Keratinocyte (primary cell): ENCODE data around the gene TMC1. TPM values are rescaled to one million over a fixed set of nuclear protein-coding genes. Genes with fewer than 3 reads are reported as not detected.

ENCODE experiments used
- DNase-seq: peaks from one replicate; pipeline ENCODE4 v3.0.0-alpha.2; 2011; ENCODE audit warnings: low read depth, missing footprints, low spot score
- FAIRE-seq: peaks from 2 replicates; lab custom pipeline; 2011; peaks lifted over from hg19 to GRCh38; lab: Jason Lieb, UNC
- H2AFZ ChIP-seq: 2 replicates; pipeline ENCODE4 v1.6.0; 2012; ENCODE audit warnings: low read length, control low read depth, inconsistent platforms; ENCODE audit not compliant: control insufficient read depth
- H3K27ac ChIP-seq: 2 replicates; pipeline ENCODE4 v1.5.1; 2011; ENCODE audit warnings: low read length; ENCODE audit not compliant: control insufficient read depth, insufficient read depth
- H3K27me3 ChIP-seq: 3 replicates; pipeline ENCODE4 v1.6.0; 2011; ENCODE audit warnings: low read length; ENCODE audit not compliant: control insufficient read depth, insufficient read depth; ENCODE audit errors: extremely low read depth
- H3K36me3 ChIP-seq, 2 experiments: 2 replicates in 1 of 2; 3 replicates in 1 of 2; pipeline ENCODE4 v1.5.1; 2011; ENCODE audit warnings: low read length in 2 of 2, mild to moderate bottlenecking in 1 of 2; ENCODE audit not compliant: control insufficient read depth in 2 of 2, insufficient read depth in 2 of 2; ENCODE audit errors: extremely low read depth in 1 of 2
- H3K4me1 ChIP-seq: 3 replicates; pipeline ENCODE4 v1.5.1; 2011; ENCODE audit warnings: low read length; ENCODE audit not compliant: control insufficient read depth, insufficient read depth; ENCODE audit errors: extremely low read depth
- H3K4me2 ChIP-seq: 3 replicates; pipeline ENCODE4 v1.6.0; 2011; ENCODE audit warnings: low read depth, low read length; ENCODE audit not compliant: control insufficient read depth, insufficient read depth; ENCODE audit errors: extremely low read depth
- H3K4me3 ChIP-seq, 3 experiments: fragments of 200-600 bp in 1 of 3; sonication (generic) in 1 of 3; 2 replicates in 2 of 3; 3 replicates in 1 of 3; pipeline ENCODE4 v1.5.1; 2011 to 2016; ENCODE audit warnings: low read length in 3 of 3, mild to moderate bottlenecking in 3 of 3, control low read depth in 2 of 3, inconsistent platforms in 1 of 3, low read depth in 1 of 3, mixed read lengths in 1 of 3, mixed run types in 1 of 3, moderate library complexity in 1 of 3; ENCODE audit not compliant: control insufficient read depth in 2 of 3, insufficient read depth in 2 of 3; ENCODE audit errors: extremely low read depth in 1 of 3
- H3K79me2 ChIP-seq: 2 replicates; pipeline ENCODE4 v1.6.0; 2012; ENCODE audit warnings: low read length; ENCODE audit not compliant: control insufficient read depth, insufficient read depth
- H3K9ac ChIP-seq: 3 replicates; pipeline ENCODE4 v1.6.0; 2011; ENCODE audit warnings: low read length; ENCODE audit not compliant: control insufficient read depth, insufficient read depth; ENCODE audit errors: extremely low read depth
- H3K9me1 ChIP-seq: 3 replicates; pipeline ENCODE4 v1.6.0; 2011; ENCODE audit warnings: low read length; ENCODE audit not compliant: control insufficient read depth, insufficient read depth; ENCODE audit errors: extremely low read depth
- H3K9me3 ChIP-seq: 2 replicates; pipeline ENCODE4 v1.5.1; 2012; ENCODE audit warnings: low read depth, low read length; ENCODE audit not compliant: control insufficient read depth
- H4K20me1 ChIP-seq: 3 replicates; pipeline ENCODE4 v1.6.0; 2011; ENCODE audit warnings: low read length; ENCODE audit not compliant: control insufficient read depth, insufficient read depth; ENCODE audit errors: extremely low read depth
- CTCF ChIP-seq, 3 experiments: IDR thresholded peaks in 1 of 3; conservative IDR thresholded peaks in 1 of 3; optimal IDR thresholded peaks in 1 of 3; 2 replicates in 2 of 3; 3 replicates in 1 of 3; pipeline versions ENCODE3 to v1.5.1; 2011; ENCODE audit warnings: low read length in 3 of 3, mild to moderate bottlenecking in 3 of 3, moderate library complexity in 2 of 3, control low read depth in 1 of 3, inconsistent platforms in 1 of 3; ENCODE audit not compliant: insufficient read depth in 2 of 3; ENCODE audit errors: extremely low read depth in 1 of 3
- EZH2 ChIP-seq: IDR thresholded peaks from one replicate; pipeline ENCODE4 v1.6.1; 2012; ENCODE audit warnings: inconsistent platforms, mild to moderate bottlenecking, low read length, moderate library complexity
- dilution Hi-C: fragments of 300-500 bp; cut with MboI; formaldehyde crosslinking; loops from one replicate; pipeline ENCODE4 v1.7.0; 2020; ENCODE audit warnings: low sequenced_read_pairs; ENCODE audit not compliant: extremely low pct_ligation_motif_present
- polyA plus RNA-seq, 5 experiments: library from polyadenylated mRNA; depleted of rRNA in 3 of 5; stranded (reverse) in 3 of 5; stranded (forward) in 1 of 5; unstranded in 1 of 5; fragments of >200 nt; gene quantifications; 1 replicate in 1 of 5; 2 replicates in 3 of 5; 3 replicates in 1 of 5; pipeline versions ENCODE4 v1.2.1 to v1.2.3, GENCODE V29; 2011 to 2012; ENCODE audit warnings: missing spikeins in 2 of 5, low read depth in 1 of 5, low replicate concordance in 1 of 5

The TMC1 gene
- polyA plus RNA-seq, 1 donor (not counting 4 experiments of a cell fraction or from before 2014, with no cell fraction given): 0.05 TPM

- H3K9me1 ChIP-seq: no peaks in the 10 kb centered on the region
- no peaks in the 10 kb centered on the region for H3K36me3 ChIP-seq
- no peaks in the 10 kb centered on the region for H4K20me1 ChIP-seq
- H3K4me2 ChIP-seq: no peak overlapping the region
- no peaks in the 10 kb centered on the region for H3K27me3 ChIP-seq
- FAIRE-seq (no peak), DNase-seq (no peak)
- H3K27ac ChIP-seq: no peak overlapping the region
- dilution Hi-C loops: no loop called here
- H3K4me3 ChIP-seq: no peak overlapping the region
- H3K4me1 ChIP-seq: no peaks in the 10 kb centered on the region
- no peak overlapping the region for H2AFZ ChIP-seq
- H3K79me2 ChIP-seq: no peaks in the 10 kb centered on the region
- no peaks in the 10 kb centered on the region for H3K9me3 ChIP-seq
- no peak for TF ChIP-seq EZH2
- peak; percentile 41 to 49 (median 45) for TF ChIP-seq CTCF (optimal IDR thresholded peaks at IDR 0.05 in 1 of 3, IDR thresholded peaks at IDR 0.05 in 1 of 3, conservative IDR thresholded peaks at IDR 0.05 in 1 of 3; ENCODE audit: extremely low read depth in 1 of 3, insufficient read depth in 2 of 3, low read length in 3 of 3)
- no peak overlapping the region for H3K9ac ChIP-seq
Observed at GRCh38 chr9:72807765-72808445, 286.5 kb downstream of the TMC1 start.

GRCh38 chr9:72808446-72808768 is 287.0 kb downstream of the TMC1 start:
- Histone ChIP-seq H2AFZ (no peak overlapping the region), H3K4me1 (no peaks in the 10 kb centered on the region), H3K9ac (no peak overlapping the region), H3K4me2 (no peak overlapping the region), H3K27ac (no peak overlapping the region), H3K9me3 (no peaks in the 10 kb centered on the region), H3K27me3 (no peaks in the 10 kb centered on the region), H3K36me3 (no peaks in the 10 kb centered on the region), H3K9me1 (no peaks in the 10 kb centered on the region), H3K4me3 (no peak overlapping the region), H4K20me1 (no peaks in the 10 kb centered on the region), H3K79me2 (no peaks in the 10 kb centered on the region)
- dilution Hi-C loops: no loop called here
- DNase-seq (no peak), FAIRE-seq (no peak)
- TF ChIP-seq EZH2: no peak
- no peak for TF ChIP-seq CTCF (optimal IDR thresholded peaks at IDR 0.05 in 1 of 3, IDR thresholded peaks at IDR 0.05 in 1 of 3, conservative IDR thresholded peaks at IDR 0.05 in 1 of 3; ENCODE audit: extremely low read depth in 1 of 3, insufficient read depth in 2 of 3, low read length in 3 of 3)
